Spleen (tissue), 7 donors: ENCODE measurements around the gene BBOX1.

Experiments
- POLR2A ChIP-seq, 3 donors: fragments of 450-650 bp; IDR thresholded peaks; one replicate each; pipeline ENCODE4 v1.5.1; 2017; ENCODE audit warnings: antibody characterized with exemption in 3 of 3, mild to moderate bottlenecking in 1 of 3
- TF ChIP-seq, protein P1 (sequence below), 11 experiments: fragments of 200-600 bp in 7 of 11; fragments of 450-650 bp in 4 of 11; sonication (generic) in 4 of 11; IDR thresholded peaks in 8 of 11; conservative IDR thresholded peaks in 3 of 11; 1 replicate in 7 of 11; 2 replicates in 4 of 11; pipeline versions ENCODE4 v1.4.0 to v1.8.0; 2016 to 2021; ENCODE audit warnings: antibody characterized with exemption in 11 of 11, inconsistent platforms in 4 of 11, mild to moderate bottlenecking in 1 of 11
- donor health status: DM: no; HTN: no; CAD: no; lungs with moderate emphysema.
- donor health status: DM: no; HTN: no; CAD: no.
- donor health status: DM: no; HTN: no; CAD: no.

DNA sequence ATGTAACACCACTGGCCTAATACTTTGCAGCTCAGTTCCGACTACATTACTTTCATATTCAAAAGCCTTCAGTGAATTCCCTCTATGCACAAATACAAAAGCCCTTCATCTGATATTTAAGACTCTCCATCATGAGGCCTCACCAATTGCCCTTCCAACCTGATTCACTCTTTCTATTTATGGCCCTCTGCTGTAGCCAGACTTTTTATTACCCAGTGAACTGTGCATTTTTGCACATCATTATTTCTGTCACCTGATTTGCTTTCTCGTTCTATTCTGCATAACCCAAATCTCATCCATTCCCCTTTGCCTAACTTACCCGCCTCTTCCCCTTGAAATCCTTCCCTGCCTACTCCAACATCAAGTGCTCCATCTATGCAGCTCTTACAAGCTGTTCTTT lies 78.3 kb downstream of the BBOX1 start:
- TF ChIP-seq, protein P1, sequence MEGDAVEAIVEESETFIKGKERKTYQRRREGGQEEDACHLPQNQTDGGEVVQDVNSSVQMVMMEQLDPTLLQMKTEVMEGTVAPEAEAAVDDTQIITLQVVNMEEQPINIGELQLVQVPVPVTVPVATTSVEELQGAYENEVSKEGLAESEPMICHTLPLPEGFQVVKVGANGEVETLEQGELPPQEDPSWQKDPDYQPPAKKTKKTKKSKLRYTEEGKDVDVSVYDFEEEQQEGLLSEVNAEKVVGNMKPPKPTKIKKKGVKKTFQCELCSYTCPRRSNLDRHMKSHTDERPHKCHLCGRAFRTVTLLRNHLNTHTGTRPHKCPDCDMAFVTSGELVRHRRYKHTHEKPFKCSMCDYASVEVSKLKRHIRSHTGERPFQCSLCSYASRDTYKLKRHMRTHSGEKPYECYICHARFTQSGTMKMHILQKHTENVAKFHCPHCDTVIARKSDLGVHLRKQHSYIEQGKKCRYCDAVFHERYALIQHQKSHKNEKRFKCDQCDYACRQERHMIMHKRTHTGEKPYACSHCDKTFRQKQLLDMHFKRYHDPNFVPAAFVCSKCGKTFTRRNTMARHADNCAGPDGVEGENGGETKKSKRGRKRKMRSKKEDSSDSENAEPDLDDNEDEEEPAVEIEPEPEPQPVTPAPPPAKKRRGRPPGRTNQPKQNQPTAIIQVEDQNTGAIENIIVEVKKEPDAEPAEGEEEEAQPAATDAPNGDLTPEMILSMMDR (IDR thresholded peaks at IDR 0.05 in 8 of 11, conservative IDR thresholded peaks at IDR 0.05 in 3 of 11) = no peak
- TF ChIP-seq POLR2A (IDR thresholded peaks at IDR 0.05) = no peak
